GM21737 (cell line): ENCODE data around the gene SPRR4.

Experiments used
- ATAC-seq: cut with Tn5 transposase; IDR thresholded peaks from one replicate; pipeline ENCODE4 v1.9.1; 2021; ENCODE audit warnings: mild to moderate bottlenecking, moderate library complexity; ENCODE audit not compliant: unreplicated experiment

Gene SPRR4, protein sequence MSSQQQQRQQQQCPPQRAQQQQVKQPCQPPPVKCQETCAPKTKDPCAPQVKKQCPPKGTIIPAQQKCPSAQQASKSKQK

DNA sequence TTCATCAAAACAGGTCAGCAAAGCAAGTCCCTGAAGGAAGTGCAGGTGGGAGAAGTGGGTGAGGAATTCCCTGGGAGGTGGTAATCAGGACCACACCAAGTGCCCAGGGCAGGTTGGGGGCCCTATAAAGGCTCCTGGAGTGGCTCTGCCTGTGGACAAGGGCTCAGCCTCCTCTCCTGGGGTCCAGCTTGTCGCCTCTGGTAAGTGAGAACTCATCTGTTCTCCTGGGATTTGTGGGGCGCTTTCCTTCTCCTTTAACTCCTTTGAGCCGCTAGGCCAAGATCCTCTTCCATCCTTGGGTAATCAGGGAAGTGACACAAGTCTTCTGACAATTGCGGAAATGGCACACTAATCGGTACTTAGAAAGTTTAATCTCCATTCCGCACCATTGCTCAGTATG lies at the start of gene SPRR4:
Gene SPRR4, plus strand, starts transcription at position 154 of the 400 bp plus-strand sequence. CDS start 1,243 bp downstream, outside the sequence.
- no peak for ATAC-seq

DNA sequence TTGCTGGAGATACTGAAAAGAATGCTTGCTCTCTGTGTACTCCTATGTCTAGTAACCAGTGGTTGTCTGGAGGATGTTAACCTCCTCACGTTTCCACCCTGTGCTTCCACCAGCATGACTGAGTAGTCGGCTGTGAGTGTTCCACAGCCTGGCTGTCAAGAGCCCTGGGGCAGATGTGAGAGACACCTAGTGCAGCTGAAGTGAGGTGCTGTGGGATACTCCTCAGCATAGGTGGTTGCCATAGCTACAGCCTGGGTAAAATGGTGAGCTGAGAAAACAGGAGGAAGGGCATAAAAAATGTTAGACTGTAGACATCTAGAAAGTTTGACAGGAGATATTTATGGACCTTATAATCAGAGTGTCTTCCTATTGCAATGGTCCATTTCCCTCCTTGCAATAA lies 46.3 kb upstream of the SPRR4 start:
- no peak for ATAC-seq

DNA sequence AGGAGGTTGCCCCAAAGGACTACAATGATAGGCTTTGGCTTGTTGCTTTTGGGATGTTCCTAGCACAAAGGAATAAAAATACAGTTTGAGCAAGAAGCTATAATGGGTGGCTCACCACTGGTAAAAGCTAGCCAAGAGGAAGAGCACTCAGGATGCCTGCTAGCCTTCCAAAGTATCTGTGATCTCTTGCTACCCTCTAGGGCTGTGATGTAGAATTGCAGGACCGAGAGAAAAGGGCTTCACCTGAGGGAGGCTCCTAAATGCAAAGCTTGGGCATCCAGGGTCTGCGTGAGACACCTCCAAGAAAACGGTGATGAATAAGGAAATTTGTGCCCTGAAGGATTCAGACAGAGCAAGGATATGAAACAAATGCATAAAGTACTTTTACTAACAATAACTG lies 44.4 kb upstream of the SPRR4 start:
- no peak for ATAC-seq

DNA sequence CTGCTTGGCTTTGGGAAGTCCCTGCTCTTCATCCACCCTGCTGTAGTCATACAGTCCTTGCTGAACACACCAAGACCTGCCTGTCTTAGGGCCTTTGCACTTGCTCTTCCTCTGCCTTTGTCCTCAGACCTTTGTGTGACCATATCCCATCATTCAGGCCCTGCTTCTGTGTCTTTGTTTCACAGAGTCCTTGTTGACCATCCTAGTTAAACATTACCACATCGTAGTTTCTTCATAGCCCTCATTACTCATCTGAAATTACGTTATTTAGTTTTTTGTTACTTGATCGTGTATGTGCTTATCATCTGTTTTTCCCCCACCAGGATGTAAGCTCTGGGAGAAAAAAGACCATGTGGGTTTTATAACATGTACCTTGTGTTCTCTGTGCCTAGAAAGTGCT lies 41.8 kb upstream of the SPRR4 start:
- ATAC-seq: no peak

DNA sequence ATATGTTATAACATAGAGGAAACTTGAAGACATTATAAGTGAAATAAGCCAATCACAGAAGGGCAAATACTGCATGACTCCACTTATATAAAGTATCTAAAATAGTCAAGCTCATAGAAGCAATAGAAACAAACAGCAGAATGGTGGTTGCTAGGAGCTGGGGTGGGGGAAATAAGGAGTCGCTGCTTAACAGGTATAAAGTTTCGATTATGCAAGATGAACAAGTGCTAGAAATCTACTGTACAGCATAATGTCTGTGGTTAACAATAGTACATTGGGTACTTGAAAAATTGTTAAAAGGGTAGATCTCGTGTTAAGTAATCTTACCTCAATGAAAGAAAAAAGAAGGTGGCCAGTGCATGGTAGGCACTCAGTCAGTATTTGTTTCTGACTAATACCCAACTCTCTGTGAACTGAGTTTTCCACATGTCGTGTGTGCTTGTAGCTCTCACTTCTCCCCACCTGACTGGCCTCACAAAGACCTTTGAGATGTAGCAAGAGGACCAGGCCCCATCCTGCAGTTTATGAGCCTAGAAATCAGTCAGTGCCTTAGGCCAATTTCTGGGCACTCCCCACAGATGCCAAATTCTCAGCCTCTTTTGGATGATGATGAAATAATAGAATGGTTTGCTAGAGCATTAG lies 38.2 kb upstream of the SPRR4 start:
- ATAC-seq: no peak

DNA sequence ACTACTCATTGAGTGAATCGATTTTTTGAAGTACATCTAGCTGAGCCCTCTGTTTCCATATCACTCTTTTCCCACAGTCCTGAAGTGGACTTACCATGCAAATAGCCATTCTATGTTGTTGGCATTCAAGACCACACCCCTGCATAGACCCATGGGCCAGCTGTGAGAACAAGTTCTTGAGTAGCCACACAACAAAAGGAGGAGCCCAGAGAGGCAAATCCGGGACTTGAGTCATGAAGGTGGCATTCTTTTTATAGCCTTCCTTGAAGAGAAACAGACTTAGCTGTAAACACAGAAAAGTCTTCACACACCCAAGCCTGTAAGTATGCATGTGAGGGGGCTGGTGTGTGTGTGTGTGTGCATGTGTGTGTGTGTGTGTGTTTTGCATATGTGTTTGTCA lies 37.3 kb upstream of the SPRR4 start:
- ATAC-seq: no peak

DNA sequence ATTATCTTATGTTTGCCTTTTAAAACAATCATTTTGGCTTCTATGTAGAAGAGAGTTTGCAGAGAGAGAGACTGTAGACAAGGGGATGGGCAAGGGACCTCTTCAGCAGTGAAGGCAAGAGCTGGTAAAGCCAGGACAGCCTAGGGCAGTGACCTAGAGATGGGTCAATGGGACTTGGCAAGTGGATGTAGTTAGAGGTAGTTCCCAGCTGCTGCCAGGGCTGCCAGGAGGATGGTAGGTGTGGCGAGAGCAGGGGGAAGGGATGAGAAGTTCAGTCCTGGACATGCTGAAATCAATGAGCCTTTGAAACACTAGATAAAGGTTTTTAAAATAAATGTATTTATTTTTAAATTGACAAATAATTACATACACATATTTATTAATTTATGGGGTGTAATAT lies 29.8 kb upstream of the SPRR4 start:
- no peak for ATAC-seq

DNA sequence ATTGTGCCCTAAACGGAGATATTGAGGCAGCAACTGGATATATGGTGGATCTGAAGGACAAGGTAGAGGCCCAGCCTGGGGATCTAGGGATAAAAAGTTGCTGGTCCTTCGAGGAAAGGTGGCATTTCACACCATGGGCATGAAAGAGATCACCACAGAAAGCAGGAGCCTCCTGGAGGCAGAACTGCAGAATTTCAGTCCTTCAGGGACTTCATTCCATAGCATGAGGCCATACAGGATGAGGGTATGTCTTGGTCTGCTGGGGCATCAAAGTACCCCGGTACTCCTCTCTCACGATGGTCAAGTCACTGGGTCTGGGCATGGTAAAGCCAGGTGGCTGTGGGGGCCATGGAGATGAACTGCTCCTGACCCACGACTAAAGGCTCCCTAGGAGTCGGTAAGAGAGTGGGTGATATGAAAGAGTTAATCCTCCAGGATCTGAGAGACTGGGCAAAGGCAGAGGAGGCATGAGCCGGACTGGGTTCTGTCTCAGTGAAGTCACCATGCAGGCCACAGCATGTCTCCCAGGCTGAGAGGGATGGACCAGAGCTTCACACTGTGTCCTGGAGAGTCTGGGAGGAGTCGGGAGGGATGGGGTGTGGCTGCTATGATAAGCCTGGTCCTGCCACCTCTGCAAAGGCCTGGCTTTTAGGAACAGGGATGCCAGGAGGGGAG lies 29.3 kb upstream of the SPRR4 start:
- no peak for ATAC-seq

DNA sequence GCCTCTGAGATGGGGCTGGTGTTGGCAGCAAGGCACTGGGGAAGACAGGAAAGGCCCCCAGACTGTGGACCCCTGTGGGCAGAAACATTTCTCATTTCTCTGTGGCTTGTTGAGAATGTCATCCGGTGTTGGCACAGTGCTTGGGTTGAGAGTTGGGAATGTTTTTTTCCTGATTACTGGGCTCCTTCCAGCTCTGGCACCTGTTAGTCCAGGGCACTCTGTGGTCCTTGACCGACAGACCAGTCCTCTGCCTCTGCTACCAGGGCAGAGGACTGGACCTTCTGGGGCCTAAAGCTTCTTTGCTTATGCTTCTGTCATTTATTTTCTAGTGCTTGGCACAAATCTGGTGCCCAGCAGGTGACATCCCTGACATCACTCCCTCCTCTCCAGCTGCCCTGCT lies 28.3 kb upstream of the SPRR4 start:
- ATAC-seq: no peak

DNA sequence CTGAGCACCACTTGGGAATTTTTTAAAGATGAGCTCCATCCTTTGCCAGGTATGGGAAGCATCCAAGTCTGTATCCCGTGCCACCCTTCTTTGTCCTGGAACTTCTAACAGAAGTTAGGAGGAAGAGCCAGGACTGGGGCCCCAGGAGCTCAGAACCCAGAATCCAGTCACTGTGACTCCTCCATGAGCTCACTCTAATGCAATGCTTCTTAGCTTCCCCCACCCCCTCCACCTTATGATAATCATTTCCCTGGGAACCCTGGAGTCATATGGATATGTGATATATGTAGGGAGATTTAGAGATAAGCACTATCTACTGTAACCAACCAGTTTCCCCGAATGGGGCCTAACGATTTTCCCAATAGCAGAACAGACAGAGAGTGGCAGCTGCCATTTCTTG lies 24.2 kb upstream of the SPRR4 start:
- ATAC-seq: no peak

DNA sequence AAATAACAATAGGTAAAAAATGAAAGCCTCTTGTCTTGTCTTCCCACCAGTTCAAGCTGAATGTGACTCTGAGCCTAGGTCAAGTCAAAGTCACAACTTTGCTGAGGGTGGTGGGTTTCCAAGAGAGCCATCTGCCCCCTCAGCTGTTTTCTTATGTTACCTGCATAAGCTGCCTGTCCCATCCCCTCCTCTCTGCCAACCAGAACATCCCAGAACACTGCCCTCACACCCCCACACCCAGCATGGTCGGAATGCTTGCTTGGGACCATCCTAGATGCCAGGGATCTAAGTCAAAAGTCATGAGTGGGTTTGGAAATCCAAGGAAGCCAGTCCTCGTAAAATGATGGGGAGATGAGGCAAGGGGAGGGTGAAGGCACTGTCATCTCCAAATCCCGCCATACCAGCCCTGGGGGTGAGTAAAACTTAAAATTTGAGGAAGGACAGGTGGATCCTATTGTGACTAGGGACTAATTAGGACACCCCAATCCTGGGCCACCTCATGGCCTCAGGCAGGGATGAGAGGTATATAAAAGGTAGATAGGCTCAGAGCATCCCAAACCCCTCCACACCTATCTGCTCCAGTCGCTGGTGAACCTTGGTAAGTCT lies 23.7 kb upstream of the SPRR4 start, which contains the start of gene SPRR5:
Gene SPRR5, plus strand, starts transcription at position 556 of the 606 bp plus-strand sequence. CDS start 1,349 bp downstream, outside the sequence.
- no peak for ATAC-seq

DNA sequence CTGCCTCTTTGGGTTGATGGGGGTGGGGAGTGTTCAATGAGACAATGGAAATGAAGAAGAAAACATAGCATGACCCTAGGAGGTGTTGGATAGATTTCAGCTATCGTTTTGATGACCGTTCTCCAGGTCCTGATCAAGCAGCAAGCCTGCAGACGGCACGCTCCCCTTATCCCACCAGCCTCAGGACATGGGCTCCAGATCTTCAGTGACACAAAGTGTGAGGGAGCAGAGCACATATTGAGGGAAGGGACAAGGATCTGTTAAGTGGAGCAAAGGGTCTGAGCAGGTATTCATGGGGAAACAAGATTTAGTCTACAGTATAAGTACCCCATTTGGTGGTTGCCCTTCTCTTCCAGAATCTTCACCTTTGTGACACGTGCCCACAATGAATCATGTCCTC lies 18.7 kb upstream of the SPRR4 start:
- no peak for ATAC-seq

DNA sequence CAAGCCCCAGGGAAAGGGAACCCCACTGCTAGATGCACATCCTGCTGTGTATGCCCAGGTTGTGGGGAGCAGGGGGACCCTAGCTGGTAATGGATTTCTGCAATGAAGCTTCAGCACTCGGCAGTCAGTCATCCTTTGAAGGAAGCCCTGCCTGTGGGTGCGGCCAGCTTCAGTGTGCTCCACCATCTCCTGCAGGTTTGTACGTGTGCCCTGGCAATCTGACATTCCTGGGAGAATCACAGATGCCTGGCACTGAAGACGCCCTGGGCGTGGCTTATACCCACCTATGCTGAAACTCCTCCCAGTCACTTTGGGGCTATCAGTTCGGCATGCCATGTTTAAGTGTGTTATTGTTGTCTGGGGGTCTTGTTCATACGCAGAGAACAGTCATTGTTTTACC lies 16.7 kb upstream of the SPRR4 start:
- ATAC-seq: no peak

DNA sequence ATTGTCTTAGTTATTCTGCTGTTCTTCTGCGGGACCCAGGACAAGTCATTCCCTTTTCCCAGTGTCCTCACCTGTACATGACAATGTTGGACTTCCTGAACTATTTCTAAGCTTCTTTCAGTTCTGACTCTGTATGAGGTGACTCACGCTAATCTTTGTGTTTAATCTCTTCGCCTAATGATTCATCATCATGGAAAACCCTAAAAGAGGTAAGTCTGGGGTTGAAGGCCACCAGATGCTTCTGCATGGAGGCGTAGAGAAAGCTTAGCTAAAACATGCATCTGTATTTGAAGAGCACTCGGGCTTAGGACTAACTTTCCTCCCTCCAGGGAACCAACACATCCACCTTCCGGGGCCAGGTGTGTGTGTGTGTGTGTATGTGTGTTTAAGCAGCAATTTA lies 16.0 kb upstream of the SPRR4 start:
- no peak for ATAC-seq

DNA sequence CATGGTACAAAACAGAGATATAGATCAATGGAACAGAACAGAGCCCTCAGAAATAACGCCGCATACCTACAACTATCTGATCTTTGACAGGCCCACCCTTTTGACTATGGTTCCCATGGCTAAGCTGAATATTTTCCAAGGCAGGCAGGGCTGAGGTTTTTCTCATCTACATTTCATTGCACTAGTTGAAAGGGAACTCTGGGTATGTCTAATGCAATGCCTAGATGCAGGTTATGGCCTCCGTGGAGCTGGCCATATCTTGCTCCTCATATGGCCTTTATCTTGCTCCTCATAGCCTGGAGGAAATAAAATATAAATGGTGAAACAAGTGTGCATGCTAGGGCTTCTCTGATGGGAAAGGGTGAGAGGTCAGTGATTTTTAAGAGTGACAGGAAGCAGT lies 12.9 kb upstream of the SPRR4 start:
- no peak for ATAC-seq

DNA sequence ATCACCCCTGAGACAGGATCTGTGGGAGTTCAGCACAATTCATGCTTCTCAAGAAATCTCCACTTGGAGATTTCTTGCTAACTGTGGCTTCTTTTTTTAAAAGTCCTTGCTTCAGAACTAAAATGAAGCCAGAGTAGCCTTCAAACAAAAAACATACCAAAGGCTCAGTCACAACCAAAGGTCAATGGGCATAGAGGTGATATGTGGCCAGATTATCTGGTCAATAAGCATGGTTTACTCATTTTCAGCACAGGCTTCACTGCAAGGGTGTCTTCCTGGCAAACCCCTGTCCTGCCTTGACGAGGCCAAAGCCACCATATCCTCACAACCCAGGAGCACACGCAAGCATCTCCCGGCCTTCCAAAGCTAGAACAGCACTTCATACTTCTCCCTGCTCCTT lies 11.2 kb upstream of the SPRR4 start:
- ATAC-seq: no peak

DNA sequence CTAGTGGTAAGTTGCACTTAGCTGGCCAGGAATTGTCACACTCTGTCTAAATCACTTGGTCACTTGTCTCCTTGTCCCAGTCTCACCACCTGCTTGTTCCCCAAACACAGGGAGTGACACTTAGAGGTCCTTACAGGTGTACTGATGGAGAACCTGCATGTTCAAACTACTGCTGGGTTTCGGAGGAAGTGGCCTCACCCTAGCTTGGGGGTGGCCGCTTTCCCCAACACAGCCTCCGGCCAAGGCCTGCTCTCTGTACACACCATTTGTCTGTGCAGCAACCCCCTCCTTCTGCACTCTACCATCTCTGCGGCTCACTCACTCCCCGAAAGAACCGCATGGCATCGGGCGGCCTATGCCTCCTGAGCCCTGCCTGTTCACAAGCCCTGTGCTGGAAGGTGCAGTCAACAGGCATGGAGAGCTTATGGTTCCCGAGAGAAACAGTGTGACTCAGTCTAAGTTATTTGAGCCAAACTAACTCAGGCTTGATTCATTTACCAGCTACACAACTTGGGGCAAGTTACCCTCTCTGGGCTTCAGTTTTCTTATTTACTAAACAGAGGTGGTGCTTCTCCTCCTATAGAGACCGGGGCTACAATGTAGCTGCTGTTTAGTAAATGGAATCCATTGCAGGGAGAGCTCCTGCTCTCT lies 10.5 kb upstream of the SPRR4 start:
- no peak for ATAC-seq

DNA sequence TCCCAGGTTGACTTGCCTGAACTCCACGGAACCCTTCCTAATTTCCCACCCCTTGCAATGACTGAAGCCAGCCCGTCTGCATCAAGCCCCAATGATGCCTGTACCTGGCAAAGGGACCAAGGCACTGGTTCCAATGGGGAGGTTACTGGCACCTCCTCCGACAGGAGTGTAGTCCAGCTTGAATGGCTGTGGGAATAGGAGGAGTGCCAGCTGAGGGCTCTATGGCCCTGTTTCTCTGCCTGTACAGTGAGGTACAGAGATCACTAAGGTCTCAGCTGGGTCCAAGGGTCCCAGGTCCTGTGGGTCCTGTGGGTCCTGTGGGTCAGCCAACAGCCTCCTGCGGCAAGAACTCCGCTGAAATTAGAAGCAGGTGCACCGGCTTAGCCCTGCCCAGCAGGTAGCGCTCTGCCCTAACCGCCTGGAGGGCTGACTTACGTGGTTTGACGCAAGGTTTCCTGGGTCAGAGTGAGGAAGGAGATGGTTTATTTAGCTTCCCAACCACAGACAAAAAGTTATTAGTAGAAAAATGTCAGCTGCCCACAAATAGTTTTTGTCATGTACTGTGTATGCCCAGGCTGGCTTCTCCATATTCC lies 9.9 kb upstream of the SPRR4 start:
- no peak for ATAC-seq

DNA sequence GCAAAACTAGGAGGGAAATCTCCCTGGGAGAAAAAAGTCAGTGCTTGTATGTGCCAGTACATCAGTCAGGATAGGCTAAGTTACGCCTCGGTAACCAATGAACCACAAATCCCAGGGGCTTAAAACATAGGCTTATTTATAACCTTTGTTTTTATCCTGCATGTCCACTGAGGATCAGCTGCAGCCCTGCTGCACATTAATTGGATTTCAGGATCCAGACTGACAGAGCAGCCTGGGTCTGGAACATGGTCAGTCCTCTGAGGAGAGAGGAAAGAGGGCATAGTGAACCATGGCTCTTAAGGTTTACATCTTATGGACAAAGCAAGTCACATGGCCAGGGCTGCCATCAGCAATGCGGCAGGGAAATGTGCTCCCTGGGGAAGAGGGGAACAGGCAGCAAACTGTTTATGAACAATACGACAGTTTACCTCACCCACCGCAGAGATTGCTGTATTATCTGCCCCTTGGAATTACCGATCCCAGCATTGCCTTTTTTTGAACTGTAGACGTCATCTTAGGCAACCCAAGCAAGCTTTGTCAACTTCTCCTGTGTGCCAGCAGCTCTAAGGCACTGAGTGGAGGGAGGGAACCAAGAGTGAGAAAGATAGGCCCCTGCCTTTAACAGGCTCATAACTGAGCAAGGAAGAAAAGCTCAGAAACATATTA lies 9.1 kb upstream of the SPRR4 start:
- no peak for ATAC-seq

DNA sequence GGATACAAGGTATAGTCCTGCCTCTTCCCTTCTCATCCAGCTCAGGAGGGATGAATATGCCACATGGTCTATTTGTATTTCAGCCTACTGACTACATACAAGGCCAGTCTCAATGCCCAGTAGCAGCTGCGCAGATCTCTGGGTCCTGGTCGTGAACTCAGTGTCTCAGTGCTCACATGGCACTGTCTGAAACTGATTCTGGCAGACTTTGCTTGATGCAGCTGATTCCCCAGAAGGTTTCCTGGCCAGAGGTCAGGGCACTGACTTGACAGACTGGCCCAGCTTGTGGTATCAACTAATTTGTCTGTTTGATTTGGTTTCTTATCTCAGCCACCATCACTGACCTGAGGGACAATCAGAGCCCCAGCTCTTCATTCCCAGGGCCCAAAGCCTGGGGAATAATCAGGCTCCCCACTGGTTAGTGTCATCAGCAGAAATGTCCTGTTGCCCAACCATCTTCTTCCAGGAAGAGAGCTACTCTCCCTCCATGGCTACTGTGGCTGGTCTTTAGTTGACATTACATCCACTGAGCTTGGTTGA lies 7.5 kb upstream of the SPRR4 start:
- no peak for ATAC-seq
